ENCODE data around the gene MAML3. TPM values are rescaled to one million over a fixed set of nuclear protein-coding genes. Genes with fewer than 3 reads are reported as not detected.

Gene MAML3
- total and polyA plus RNA-seq, 2 experiments from 2014 or later, result 1.7 to 6.5 TPM

GRCh38 chr4:139686130-139686529 lies 467.9 kb downstream of the MAML3 start:
- Histone ChIP-seq H3K79me2 (replicated peaks; ENCODE audit: insufficient read depth) (no peaks in the 10 kb centered on the region), H3K4me2 (no peak overlapping the region), H3K36me3 (ENCODE audit: insufficient read depth) (no peaks in the 10 kb centered on the region), H3K4me1 (ENCODE audit: insufficient read depth) (no peaks in the 10 kb centered on the region), H3K27ac (ENCODE audit: low read depth) (no peak overlapping the region), H2AFZ (no peak overlapping the region), H3K4me3 (no peak overlapping the region), H3F3A (replicated peaks; ENCODE audit: low read depth) (no peaks in the 10 kb centered on the region), H3K27me3 (ENCODE audit: insufficient read depth) (no peaks in the 10 kb centered on the region), H4K20me1 (replicated peaks; ENCODE audit: insufficient read depth) (no peaks in the 10 kb centered on the region), H3K9me2 (ENCODE audit: insufficient read depth) (no peaks in the 10 kb centered on the region)
- peaks cover 3% of the 10 kb centered on the region for H3K27me3 Mint-ChIP-seq (ENCODE audit: insufficient read depth, low read depth, poor library complexity)
- TF ChIP-seq ZNF331 (CRISPR knock-in tag; IDR thresholded peaks at IDR 0.05; ENCODE audit: low read depth), result no peak
- DNase-seq (ENCODE audit: low spot score), result no peak
- no peak overlapping the region for H3K4me3 Mint-ChIP-seq
- no peak for ATAC-seq
- H3K27ac Mint-ChIP-seq, result no peak overlapping the region
- H3K9me3 Mint-ChIP-seq, result peaks cover 5% of the 10 kb centered on the region
- H3K4me1 Mint-ChIP-seq, result peaks cover 2% of the 10 kb centered on the region; the same call in 2 of the 3 replicates
- peaks cover 23% of the 10 kb centered on the region for H3K36me3 Mint-ChIP-seq (ENCODE audit: low read depth)

- H3K27ac Mint-ChIP-seq, result no peak overlapping the region
- H3K27ac ChIP-seq (ENCODE audit: low read depth), result no peak overlapping the region
- H3K36me3 ChIP-seq (ENCODE audit: insufficient read depth), result no peaks in the 10 kb centered on the region
- no peak for TF ChIP-seq REST (IDR thresholded peaks at IDR 0.05; ENCODE audit: unreplicated experiment)
- no peaks in the 10 kb centered on the region for H3K9me2 ChIP-seq (ENCODE audit: insufficient read depth)
- peaks cover 5% of the 10 kb centered on the region for H3K9me3 Mint-ChIP-seq
- H3F3A ChIP-seq (replicated peaks; ENCODE audit: low read depth), result no peaks in the 10 kb centered on the region
- no peaks in the 10 kb centered on the region for H3K79me2 ChIP-seq (replicated peaks; ENCODE audit: insufficient read depth)
- no peak overlapping the region for H3K4me2 ChIP-seq
- H3K27me3 Mint-ChIP-seq (ENCODE audit: insufficient read depth, low read depth, poor library complexity), result no peaks in the 10 kb centered on the region
- H3K4me1 ChIP-seq (ENCODE audit: insufficient read depth), result no peaks in the 10 kb centered on the region
- H3K36me3 Mint-ChIP-seq (ENCODE audit: low read depth), result peaks cover 23% of the 10 kb centered on the region
- peaks cover 2% of the 10 kb centered on the region; the same call in 2 of the 3 replicates for H3K4me1 Mint-ChIP-seq
- DNase-seq (ENCODE audit: low spot score), result no peak
- H3K27me3 ChIP-seq (ENCODE audit: insufficient read depth), result no peaks in the 10 kb centered on the region
- H3K4me3 ChIP-seq, result no peak overlapping the region
- ATAC-seq, result no peak
- no peak overlapping the region for H3K4me3 Mint-ChIP-seq
- no peak overlapping the region for H2AFZ ChIP-seq
- no peaks in the 10 kb centered on the region for H4K20me1 ChIP-seq (replicated peaks; ENCODE audit: insufficient read depth)
Observed at GRCh38 chr4:139685180-139685579, 468.8 kb downstream of the MAML3 start.

DNA sequence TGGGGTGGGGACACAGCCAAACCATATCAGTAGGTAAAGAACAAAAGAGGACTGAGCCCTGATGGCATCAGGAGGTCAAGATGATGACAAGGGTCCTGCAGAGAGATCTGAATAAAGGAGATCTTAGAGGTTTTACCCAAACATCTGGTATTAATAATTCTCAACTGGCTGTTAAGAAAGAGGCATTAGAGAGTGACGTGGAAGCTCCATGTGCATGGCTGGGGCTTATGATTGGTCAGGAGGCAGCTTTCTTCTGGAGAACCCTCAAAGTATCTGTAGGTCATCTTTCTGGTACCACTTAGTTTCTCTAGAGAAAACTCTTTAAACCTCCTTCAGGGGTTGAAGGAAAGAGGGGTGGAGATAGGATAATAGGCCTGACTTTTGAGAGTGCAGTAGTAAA lies 469.6 kb downstream of the MAML3 start:
- Mint-ChIP-seq H3K4me3 (no peak overlapping the region), H3K36me3 (ENCODE audit: low read depth) (peaks cover 23% of the 10 kb centered on the region)
- TF ChIP-seq CREB1 (CRISPR knock-in tag; IDR thresholded peaks at IDR 0.05; ENCODE audit: low read depth) (no peak), EZH2 (IDR thresholded peaks at IDR 0.05; ENCODE audit: low read depth, unreplicated experiment) (no peak), ETS1 (IDR thresholded peaks at IDR 0.05) (no peak), ZNF331 (CRISPR knock-in tag; IDR thresholded peaks at IDR 0.05; ENCODE audit: low read depth) (no peak), ZNF462 (CRISPR knock-in tag; IDR thresholded peaks at IDR 0.05) (no peak)

More for the DNA sequence above, 469.6 kb downstream of the MAML3 start:
- Histone ChIP-seq H3K27ac (ENCODE audit: low read depth) (no peak overlapping the region), H3K4me1 (ENCODE audit: insufficient read depth) (no peaks in the 10 kb centered on the region), H3K9me2 (ENCODE audit: insufficient read depth) (no peaks in the 10 kb centered on the region), H2AFZ (no peak overlapping the region), H3K4me2 (no peak overlapping the region), H3F3A (replicated peaks; ENCODE audit: low read depth) (no peaks in the 10 kb centered on the region), H3K79me2 (replicated peaks; ENCODE audit: insufficient read depth) (no peaks in the 10 kb centered on the region), H3K4me3 (no peak overlapping the region), H3K36me3 (ENCODE audit: insufficient read depth) (no peaks in the 10 kb centered on the region), H3K27me3 (ENCODE audit: insufficient read depth) (no peaks in the 10 kb centered on the region), H4K20me1 (replicated peaks; ENCODE audit: insufficient read depth) (no peaks in the 10 kb centered on the region)
- H3K9me3 Mint-ChIP-seq, result peaks cover 5% of the 10 kb centered on the region
- no peak for DNase-seq (ENCODE audit: low spot score)
- peaks cover 2% of the 10 kb centered on the region; the same call in 2 of the 3 replicates for H3K4me1 Mint-ChIP-seq
- ATAC-seq, result no peak
- no peaks in the 10 kb centered on the region for H3K27me3 Mint-ChIP-seq (ENCODE audit: insufficient read depth, low read depth, poor library complexity)
- H3K27ac Mint-ChIP-seq, result no peak overlapping the region
